MM.1S (cell line): ENCODE data around the gene PSG1.
"Not testable (repeated sequence)": the region's sequence is repeated elsewhere in the genome, so short reads cannot be mapped to it uniquely, and the experiment has no call there.

Experiments used
- DNase-seq: peaks from one replicate; pipeline ENCODE4 v3.0.0-alpha.2; 2015
- H2AFZ ChIP-seq: fragments of 300-600 bp; sonication (generic); 2 replicates; pipeline ENCODE4 v1.6.0; 2016; ENCODE audit warnings: antibody characterized with exemption, low read length
- H3F3A ChIP-seq: fragments of 300-600 bp; sonication (generic); 2 replicates; pipeline ENCODE4 v1.6.1; 2016; ENCODE audit warnings: mild to moderate bottlenecking, antibody characterized with exemption, low read length, moderate library complexity, mixed read lengths; ENCODE audit not compliant: insufficient read depth
- H3K27ac ChIP-seq: fragments of 300-600 bp; sonication (generic); 2 replicates; pipeline ENCODE4 v1.5.1; 2016; ENCODE audit warnings: mild to moderate bottlenecking, low read length
- H3K27me3 ChIP-seq: fragments of 300-600 bp; sonication (generic); replicated peaks from 2 replicates; pipeline ENCODE4 v1.6.0; 2016; ENCODE audit warnings: low read length; ENCODE audit not compliant: insufficient read depth
- H3K36me3 ChIP-seq: fragments of 300-600 bp; sonication (generic); replicated peaks from 2 replicates; pipeline ENCODE4 v1.6.1; 2016; ENCODE audit warnings: mild to moderate bottlenecking, low read length, mixed read lengths; ENCODE audit not compliant: insufficient read depth
- H3K4me1 ChIP-seq: fragments of 300-600 bp; sonication (generic); 2 replicates; pipeline ENCODE4 v1.6.1; 2016; ENCODE audit warnings: low read length, mixed read lengths
- H3K4me2 ChIP-seq: fragments of 300-600 bp; sonication (generic); 2 replicates; pipeline ENCODE4 v1.6.0; 2016; ENCODE audit warnings: low read depth, low read length
- H3K4me3 ChIP-seq: fragments of 300-600 bp; sonication (generic); 2 replicates; pipeline ENCODE4 v1.5.1; 2016; ENCODE audit warnings: low read length, mixed read lengths
- H3K79me2 ChIP-seq: fragments of 300-600 bp; sonication (generic); 2 replicates; pipeline ENCODE4 v1.6.1; 2016; ENCODE audit warnings: mixed run types, low read length, mixed read lengths
- H3K9ac ChIP-seq: fragments of 300-600 bp; sonication (generic); 2 replicates; pipeline ENCODE4 v1.6.1; 2016; ENCODE audit warnings: low read length, mixed read lengths
- H3K9me2 ChIP-seq: fragments of 300-600 bp; sonication (generic); replicated peaks from 2 replicates; pipeline ENCODE4 v1.6.1; 2016; ENCODE audit warnings: mild to moderate bottlenecking, low read length, mixed read lengths; ENCODE audit not compliant: insufficient read depth
- H3K9me3 ChIP-seq: fragments of 300-600 bp; sonication (generic); replicated peaks from 2 replicates; pipeline ENCODE4 v1.6.1; 2016; ENCODE audit warnings: mild to moderate bottlenecking, low read length, mixed read lengths; ENCODE audit not compliant: insufficient read depth
- H4K20me1 ChIP-seq: fragments of 300-600 bp; sonication (generic); 2 replicates; pipeline ENCODE4 v1.6.1; 2016; ENCODE audit warnings: mild to moderate bottlenecking, low read length, moderate library complexity, mixed read lengths; ENCODE audit not compliant: insufficient read depth

Gene PSG1

DNA sequence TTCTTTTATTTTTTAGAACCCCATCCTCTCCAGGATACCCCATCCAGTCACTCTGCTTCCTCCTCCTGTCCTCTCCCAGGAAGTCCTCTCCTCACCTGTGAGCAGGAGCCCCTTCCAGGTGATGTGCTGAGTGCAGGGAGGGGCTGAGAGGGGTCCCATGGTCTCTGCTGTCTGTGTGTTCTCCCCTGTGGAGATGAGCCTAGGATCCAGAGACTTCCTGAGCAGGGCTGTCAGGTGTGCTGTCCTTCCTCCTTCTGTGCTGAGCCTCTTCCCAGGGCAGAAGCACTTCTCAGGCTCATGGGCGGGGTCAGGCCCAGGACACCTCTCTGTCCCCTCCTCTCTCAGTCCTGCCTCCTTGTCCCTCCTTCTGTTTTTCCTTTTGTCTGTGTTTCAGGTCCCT lies 38.1 kb upstream of the PSG1 start, which contains the start of gene PSG6:
Gene PSG6, minus strand, starts transcription at position 261 of the 400 bp plus-strand sequence. Its CDS starts 102 bp downstream, at position 159.
- not testable (repeated sequence) for H3F3A ChIP-seq, H3K79me2 ChIP-seq, H3K9ac ChIP-seq, H3K4me3 ChIP-seq, H3K9me3 ChIP-seq, H3K27ac ChIP-seq, H4K20me1 ChIP-seq, H3K27me3 ChIP-seq, H3K4me2 ChIP-seq, DNase-seq, H3K36me3 ChIP-seq, H3K9me2 ChIP-seq, H2AFZ ChIP-seq, H3K4me1 ChIP-seq

DNA sequence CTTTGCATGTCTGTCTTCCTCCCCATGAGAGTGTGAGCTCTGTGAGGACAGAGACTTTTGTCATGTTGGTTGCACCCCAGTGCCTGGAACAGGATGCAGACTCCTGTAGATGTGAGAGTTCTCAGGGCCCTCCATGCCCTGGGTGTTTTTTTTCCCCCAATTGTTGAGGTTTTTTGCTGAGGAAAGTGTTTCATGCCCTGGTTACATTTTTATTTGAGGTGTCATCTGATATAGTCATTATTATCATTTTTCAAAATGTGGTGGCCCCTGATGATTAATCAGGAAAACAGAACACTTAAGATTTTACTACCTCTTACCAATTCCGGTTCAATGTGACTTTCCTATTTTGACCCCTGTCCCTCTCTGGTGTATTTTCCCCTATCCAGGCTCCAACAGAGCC lies 37.4 kb upstream of the PSG1 start:
- H3F3A ChIP-seq, H2AFZ ChIP-seq, H3K4me2 ChIP-seq, H3K9me2 ChIP-seq, DNase-seq, H4K20me1 ChIP-seq, H3K36me3 ChIP-seq, H3K9me3 ChIP-seq, H3K27ac ChIP-seq, H3K4me1 ChIP-seq, H3K4me3 ChIP-seq, H3K9ac ChIP-seq, H3K27me3 ChIP-seq, H3K79me2 ChIP-seq: not testable (repeated sequence)

DNA sequence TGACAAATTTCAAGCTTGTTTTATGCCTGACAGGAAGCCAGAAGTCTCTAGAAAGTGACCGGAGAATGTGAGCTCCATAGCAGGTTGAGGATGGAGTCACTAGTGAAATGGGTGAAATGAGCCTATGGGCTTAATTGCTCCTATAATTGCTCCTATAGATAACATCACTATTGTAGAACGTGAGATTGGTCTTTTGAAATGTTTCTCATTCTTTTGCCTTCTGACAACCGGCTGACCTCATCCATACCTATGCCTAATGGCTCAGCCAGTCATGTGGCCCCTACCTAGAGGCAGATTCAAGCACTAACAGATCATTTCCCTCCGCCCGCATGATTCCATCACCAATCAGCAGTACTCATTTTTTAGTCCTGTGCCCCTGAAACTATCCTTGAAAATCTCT lies 34.0 kb upstream of the PSG1 start:
- not testable (repeated sequence) for H3F3A ChIP-seq, H3K4me3 ChIP-seq, H3K4me2 ChIP-seq, H3K9me2 ChIP-seq, H2AFZ ChIP-seq, H3K36me3 ChIP-seq, H3K4me1 ChIP-seq, H3K27me3 ChIP-seq, H3K79me2 ChIP-seq, H3K27ac ChIP-seq, DNase-seq, H3K9ac ChIP-seq, H4K20me1 ChIP-seq, H3K9me3 ChIP-seq

DNA sequence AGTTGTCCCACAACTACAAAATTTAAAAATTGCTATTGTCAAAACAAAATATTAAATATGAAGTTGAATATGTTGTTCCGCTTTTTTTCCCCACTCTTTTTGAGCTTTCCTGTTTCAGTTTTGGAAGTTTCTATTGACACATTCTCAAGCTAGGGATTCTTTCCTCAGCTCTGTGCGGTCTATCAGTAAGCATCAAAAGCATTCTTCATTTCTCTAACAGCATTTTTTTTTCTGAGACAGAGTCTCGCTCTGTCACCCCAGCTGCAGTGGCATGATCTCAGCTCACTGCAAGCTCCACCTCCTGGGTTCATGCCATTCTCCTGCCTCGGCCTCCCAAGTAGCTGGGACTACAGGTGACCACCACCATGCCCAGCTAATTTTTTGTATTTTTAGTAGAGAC lies 33.4 kb upstream of the PSG1 start:
- H3K27ac ChIP-seq, H3K27me3 ChIP-seq, H3K9me2 ChIP-seq, H3K9me3 ChIP-seq, H3K4me3 ChIP-seq, H3F3A ChIP-seq, H2AFZ ChIP-seq, H3K9ac ChIP-seq, H3K79me2 ChIP-seq, H3K36me3 ChIP-seq, H4K20me1 ChIP-seq, H3K4me2 ChIP-seq, DNase-seq, H3K4me1 ChIP-seq: not testable (repeated sequence)

- H3F3A ChIP-seq, H3K9me3 ChIP-seq, H3K4me2 ChIP-seq, H3K9me2 ChIP-seq, H4K20me1 ChIP-seq, H3K4me1 ChIP-seq, H3K4me3 ChIP-seq, H3K27ac ChIP-seq, H3K79me2 ChIP-seq, H3K27me3 ChIP-seq, DNase-seq, H3K36me3 ChIP-seq, H3K9ac ChIP-seq, H2AFZ ChIP-seq: not testable (repeated sequence)
Observed at GRCh38 chr19:42911731-42912130, 32.2 kb upstream of the PSG1 start.

DNA sequence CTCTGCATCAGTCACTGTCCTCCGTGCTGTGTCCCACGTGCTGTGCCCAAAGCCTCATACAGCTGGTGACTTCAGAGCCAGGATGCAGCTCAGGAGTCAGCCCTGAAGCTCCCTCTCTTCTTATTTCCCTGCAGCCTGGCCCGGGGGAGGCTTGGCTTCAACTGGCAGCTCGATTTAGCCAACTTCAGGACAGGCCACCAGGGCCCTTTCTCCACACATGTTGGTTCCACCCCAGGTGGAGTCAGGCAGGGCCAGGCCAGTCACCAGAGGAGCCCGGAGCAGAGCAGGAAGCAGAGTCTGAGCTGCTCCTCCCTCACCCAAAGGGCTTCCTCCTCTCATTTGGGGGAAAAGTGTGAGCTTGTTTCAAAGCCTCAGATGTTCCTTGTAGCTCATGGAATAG lies 26.6 kb upstream of the PSG1 start:
- not testable (repeated sequence) for H3K79me2 ChIP-seq, H3K4me2 ChIP-seq, DNase-seq, H3K27ac ChIP-seq, H3K4me3 ChIP-seq, H3F3A ChIP-seq, H3K36me3 ChIP-seq, H3K4me1 ChIP-seq, H3K27me3 ChIP-seq, H3K9ac ChIP-seq, H3K9me2 ChIP-seq, H2AFZ ChIP-seq, H4K20me1 ChIP-seq, H3K9me3 ChIP-seq

DNA sequence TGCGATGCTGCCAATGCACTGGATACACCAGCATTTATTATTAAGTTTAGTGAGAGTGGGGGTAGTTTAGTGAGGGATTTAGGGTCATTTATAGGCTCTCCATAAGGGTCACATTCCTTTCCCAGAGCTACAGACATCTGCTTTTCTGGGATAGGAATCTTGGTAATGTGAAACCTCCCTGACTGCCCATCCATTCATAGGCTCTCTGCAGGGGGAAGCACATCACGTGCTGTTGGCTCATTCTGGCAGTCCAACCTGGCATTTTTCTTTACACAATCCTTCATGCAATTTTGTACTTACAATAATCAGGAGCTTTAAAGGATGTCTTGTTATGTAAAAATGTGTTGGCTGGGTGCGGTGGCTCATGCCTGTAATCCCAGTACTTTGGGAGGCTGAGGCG lies 21.0 kb upstream of the PSG1 start:
- not testable (repeated sequence) for H3F3A ChIP-seq, H3K9me3 ChIP-seq, H3K9ac ChIP-seq, H3K27ac ChIP-seq, H4K20me1 ChIP-seq, DNase-seq, H3K9me2 ChIP-seq, H3K4me1 ChIP-seq, H3K36me3 ChIP-seq, H3K4me2 ChIP-seq, H3K79me2 ChIP-seq, H3K27me3 ChIP-seq, H2AFZ ChIP-seq, H3K4me3 ChIP-seq

DNA sequence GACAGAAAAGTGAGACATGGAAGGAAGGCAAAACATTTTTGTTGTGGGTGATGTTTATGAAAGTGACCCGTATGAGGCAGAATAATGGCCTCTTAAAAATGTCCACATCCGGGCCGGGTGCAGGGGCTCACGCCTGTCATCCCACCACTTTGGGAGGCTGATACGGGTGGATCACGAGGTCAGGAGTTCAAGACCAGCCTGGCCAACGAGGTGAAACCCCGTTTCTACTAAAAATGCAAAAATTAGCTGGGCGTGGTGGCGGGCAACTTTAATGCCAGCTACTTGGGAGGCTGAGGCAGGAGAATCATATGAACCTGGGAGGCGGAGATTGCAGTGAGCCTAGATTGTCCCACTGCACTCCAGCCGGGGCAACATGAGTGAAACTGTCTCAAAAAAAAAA lies 20.2 kb upstream of the PSG1 start:
- H3K27me3 ChIP-seq, H3K36me3 ChIP-seq, H3K9me3 ChIP-seq, H3K79me2 ChIP-seq, H2AFZ ChIP-seq, DNase-seq, H3K9ac ChIP-seq, H3F3A ChIP-seq, H3K4me3 ChIP-seq, H3K27ac ChIP-seq, H3K4me1 ChIP-seq, H3K9me2 ChIP-seq, H3K4me2 ChIP-seq, H4K20me1 ChIP-seq: not testable (repeated sequence)
